GM23338 (cell line): ENCODE data around the gene DST. TPM values are rescaled to one million over a fixed set of nuclear protein-coding genes. Genes with fewer than 3 reads are reported as not detected.

Experiments used
- ATAC-seq: fragments of 200-7000 bp; cut with Tn5 transposase; 3 replicates; pipeline ENCODE4 v1.9.1; 2020
- DNase-seq: peaks from one replicate; pipeline ENCODE4 v3.0.0-alpha.2; 2015; ENCODE audit warnings: low spot score
- H2AFZ ChIP-seq: fragments of 200-600 bp; sonication (generic); 2 replicates; pipeline ENCODE4 v1.8.0; 2016; ENCODE audit warnings: antibody characterized with exemption, mild to moderate bottlenecking, moderate library complexity
- H3F3A ChIP-seq: fragments of 200-600 bp; sonication (generic); replicated peaks from 2 replicates; pipeline ENCODE4 v1.8.0; 2017; ENCODE audit warnings: antibody characterized with exemption, mixed run types, low read depth
- H3K27ac ChIP-seq: fragments of 200-600 bp; sonication (generic); 2 replicates; pipeline ENCODE4 v1.6.1; 2016; ENCODE audit warnings: low read depth
- H3K27me3 ChIP-seq: fragments of 200-600 bp; sonication (generic); 2 replicates; pipeline ENCODE4 v1.8.0; 2016; ENCODE audit warnings: mild to moderate bottlenecking, mixed run types, moderate library complexity; ENCODE audit not compliant: insufficient read depth
- H3K36me3 ChIP-seq: fragments of 200-600 bp; sonication (generic); 2 replicates; pipeline ENCODE4 v1.8.0; 2016; ENCODE audit warnings: mild to moderate bottlenecking; ENCODE audit not compliant: insufficient read depth
- H3K4me1 ChIP-seq: fragments of 200-600 bp; sonication (generic); 2 replicates; pipeline ENCODE4 v1.8.0; 2016; ENCODE audit warnings: mild to moderate bottlenecking, moderate library complexity; ENCODE audit not compliant: insufficient read depth
- H3K4me2 ChIP-seq: fragments of 200-600 bp; sonication (generic); 2 replicates; pipeline ENCODE4 v1.7.1; 2017; ENCODE audit warnings: mixed run types
- H3K4me3 ChIP-seq: fragments of 200-600 bp; sonication (generic); 2 replicates; pipeline ENCODE4 v1.6.1; 2016; ENCODE audit warnings: mixed run types
- H3K79me2 ChIP-seq: fragments of 200-600 bp; sonication (generic); replicated peaks from 2 replicates; pipeline ENCODE4 v1.8.0; 2017; ENCODE audit warnings: mild to moderate bottlenecking; ENCODE audit not compliant: insufficient read depth
- H3K9me2 ChIP-seq: fragments of 200-600 bp; sonication (generic); 2 replicates; pipeline ENCODE4 v1.8.0; 2017; ENCODE audit not compliant: insufficient read depth
- H4K20me1 ChIP-seq: fragments of 200-600 bp; sonication (generic); replicated peaks from 2 replicates; pipeline ENCODE4 v1.8.0; 2017; ENCODE audit warnings: mild to moderate bottlenecking; ENCODE audit not compliant: insufficient read depth
- H3K27ac Mint-ChIP-seq: 2 replicates; pipeline ENCODE4 v1.8.0; 2020; ENCODE audit warnings: inconsistent platforms, mild to moderate bottlenecking, moderate library complexity, mixed read lengths
- H3K27me3 Mint-ChIP-seq: 3 replicates; pipeline ENCODE4 v1.8.0; 2022; ENCODE audit warnings: low read depth, mild to moderate bottlenecking, moderate library complexity, mixed read lengths, inconsistent platforms; ENCODE audit not compliant: insufficient read depth, poor library complexity
- H3K36me3 Mint-ChIP-seq: 3 replicates; pipeline ENCODE4 v1.8.0; 2021; ENCODE audit warnings: low read depth, mild to moderate bottlenecking, inconsistent platforms, moderate library complexity, mixed read lengths
- H3K4me1 Mint-ChIP-seq: 3 replicates; pipeline ENCODE4 v1.8.0; 2020; ENCODE audit warnings: mild to moderate bottlenecking, inconsistent platforms, mixed read lengths
- H3K4me3 Mint-ChIP-seq: 3 replicates; pipeline ENCODE4 v1.8.0; 2021; ENCODE audit warnings: moderate library complexity, mild to moderate bottlenecking, inconsistent platforms, mixed read lengths
- H3K9me3 Mint-ChIP-seq: 3 replicates; pipeline ENCODE4 v1.8.0; 2020; ENCODE audit warnings: moderate library complexity, mild to moderate bottlenecking, inconsistent platforms, mixed read lengths
- CREB1 ChIP-seq: fragments of 250-450 bp; sonication (Bioruptor Pico); IDR thresholded peaks from 2 replicates; pipeline ENCODE4 v1.5.0; 2020; ENCODE audit warnings: low read depth, mild to moderate bottlenecking, moderate library complexity
- EZH2 ChIP-seq: fragments of 200-600 bp; sonication (generic); IDR thresholded peaks from one replicate; pipeline ENCODE4 v1.8.0; 2017; ENCODE audit warnings: antibody characterized with exemption, mild to moderate bottlenecking, low read depth; ENCODE audit not compliant: unreplicated experiment
- EZH2phosphoT487 ChIP-seq: fragments of 200-600 bp; sonication (generic); IDR thresholded peaks from one replicate; pipeline ENCODE4 v1.8.1; 2018; ENCODE audit warnings: antibody characterized with exemption; ENCODE audit not compliant: unreplicated experiment
- JUNB ChIP-seq: IDR thresholded peaks from one replicate; pipeline ENCODE4 v1.6.1; 2016; ENCODE audit warnings: antibody characterized with exemption; ENCODE audit not compliant: unreplicated experiment
- POLR2AphosphoS5 ChIP-seq: IDR thresholded peaks from 2 replicates; pipeline ENCODE4 v1.6.1; 2016; ENCODE audit warnings: antibody characterized with exemption, low read depth
- STAT1 ChIP-seq: IDR thresholded peaks from one replicate; pipeline ENCODE4 v1.6.1; 2016; ENCODE audit warnings: antibody characterized with exemption; ENCODE audit not compliant: unreplicated experiment
- ZNF114 ChIP-seq: fragments of 250-450 bp; sonication (Bioruptor Pico); IDR thresholded peaks from 2 replicates; pipeline ENCODE4 v1.5.0; 2020; ENCODE audit warnings: mild to moderate bottlenecking, moderate library complexity
- polyA plus RNA-seq: library from polyadenylated mRNA; unstranded; fragments of >200 nt; fragmentation: Nextera tagmentation; extraction: Ambion mirVana; gene quantifications from 2 replicates; pipeline ENCODE4 v1.2.1, GENCODE V29; 2016
- total RNA-seq: library from RNA; depleted of rRNA; stranded (reverse); fragments of >200 nt; shearing (Covaris generic); gene quantifications from 2 replicates; pipeline ENCODE4 v1.2.3, GENCODE V29; 2014
- TF ChIP-seq, protein P1 (sequence below): IDR thresholded peaks from one replicate; pipeline ENCODE4 v1.6.1; 2018; ENCODE audit warnings: antibody characterized with exemption; ENCODE audit not compliant: unreplicated experiment
- TF ChIP-seq, protein P2 (sequence below), 2 experiments: fragments of 200-600 bp in 1 of 2; sonication (generic) in 1 of 2; conservative IDR thresholded peaks; 2 replicates each; pipeline versions ENCODE4 v1.5.1 to v1.6.1; 2016 to 2017; ENCODE audit warnings: antibody characterized with exemption in 2 of 2, low read depth in 2 of 2, mild to moderate bottlenecking in 2 of 2, moderate library complexity in 1 of 2
- TF ChIP-seq, protein P3 (sequence below): IDR thresholded peaks from 2 replicates; pipeline ENCODE4 v1.6.1; 2016; ENCODE audit warnings: antibody characterized with exemption

The DST gene
- total and polyA plus RNA-seq, 2 experiments from 2014 or later: 88.7 to 188 TPM

DNA sequence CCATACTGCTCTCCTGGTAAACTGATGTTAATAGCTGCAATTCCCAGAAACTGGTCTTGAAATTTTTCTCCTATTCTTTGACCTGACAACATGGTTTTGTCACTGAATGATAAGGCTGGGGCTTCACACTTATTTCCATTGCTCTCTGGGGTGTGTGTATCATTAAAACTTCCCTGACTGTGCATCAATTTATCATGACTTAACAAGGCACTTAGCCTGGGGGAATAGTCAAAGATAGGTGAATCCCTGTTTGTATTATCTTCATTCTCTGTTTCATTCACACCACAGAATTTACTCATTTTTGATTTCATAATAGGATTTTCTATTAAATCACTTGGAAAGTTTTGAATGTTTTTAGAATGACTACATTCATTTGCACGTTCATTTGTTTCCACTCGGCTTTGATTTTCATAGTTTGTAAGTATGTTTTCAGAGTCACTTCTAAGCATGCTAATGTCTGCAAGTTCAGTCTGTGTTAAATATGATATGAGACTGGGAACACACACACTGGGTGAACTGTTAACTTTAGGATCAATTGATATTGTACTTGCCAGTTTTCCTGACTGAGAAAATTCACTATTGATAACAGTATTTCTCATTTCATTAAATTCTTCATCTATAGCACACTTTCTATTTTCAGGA lies 35.5 kb downstream of the DST start:
- DNase-seq (no peak), ATAC-seq (no peak)
- Histone ChIP-seq H3K4me2 (no peak overlapping the region), H2AFZ (no peak overlapping the region), H3K79me2 (no peaks in the 10 kb centered on the region), H3K4me1 (no peaks in the 10 kb centered on the region), H3K9me2 (0 out of 2 replicates have a peak, but pooled peaks cover 4% of the 10 kb centered on the region), H3K27me3 (no peaks in the 10 kb centered on the region), H3K27ac (no peak overlapping the region), H3K36me3 (peaks cover 21% of the 10 kb centered on the region; the same call in 1 of the 2 replicates), H3K4me3 (no peak overlapping the region), H4K20me1 (no peaks in the 10 kb centered on the region), H3F3A (no peaks in the 10 kb centered on the region)
- Mint-ChIP-seq H3K27ac (no peak overlapping the region), H3K4me3 (no peak overlapping the region), H3K36me3 (peaks cover 48% of the 10 kb centered on the region), H3K4me1 (no peaks in the 10 kb centered on the region), H3K9me3 (no peaks in the 10 kb centered on the region), H3K27me3 (no peaks in the 10 kb centered on the region)
- TF ChIP-seq POLR2AphosphoS5 (no peak), CREB1 (CRISPR knock-in tag) (no peak), JUNB (no peak), ZNF114 (CRISPR knock-in tag) (no peak), EZH2phosphoT487 (no peak), STAT1 (no peak)
- TF ChIP-seq, protein P1, sequence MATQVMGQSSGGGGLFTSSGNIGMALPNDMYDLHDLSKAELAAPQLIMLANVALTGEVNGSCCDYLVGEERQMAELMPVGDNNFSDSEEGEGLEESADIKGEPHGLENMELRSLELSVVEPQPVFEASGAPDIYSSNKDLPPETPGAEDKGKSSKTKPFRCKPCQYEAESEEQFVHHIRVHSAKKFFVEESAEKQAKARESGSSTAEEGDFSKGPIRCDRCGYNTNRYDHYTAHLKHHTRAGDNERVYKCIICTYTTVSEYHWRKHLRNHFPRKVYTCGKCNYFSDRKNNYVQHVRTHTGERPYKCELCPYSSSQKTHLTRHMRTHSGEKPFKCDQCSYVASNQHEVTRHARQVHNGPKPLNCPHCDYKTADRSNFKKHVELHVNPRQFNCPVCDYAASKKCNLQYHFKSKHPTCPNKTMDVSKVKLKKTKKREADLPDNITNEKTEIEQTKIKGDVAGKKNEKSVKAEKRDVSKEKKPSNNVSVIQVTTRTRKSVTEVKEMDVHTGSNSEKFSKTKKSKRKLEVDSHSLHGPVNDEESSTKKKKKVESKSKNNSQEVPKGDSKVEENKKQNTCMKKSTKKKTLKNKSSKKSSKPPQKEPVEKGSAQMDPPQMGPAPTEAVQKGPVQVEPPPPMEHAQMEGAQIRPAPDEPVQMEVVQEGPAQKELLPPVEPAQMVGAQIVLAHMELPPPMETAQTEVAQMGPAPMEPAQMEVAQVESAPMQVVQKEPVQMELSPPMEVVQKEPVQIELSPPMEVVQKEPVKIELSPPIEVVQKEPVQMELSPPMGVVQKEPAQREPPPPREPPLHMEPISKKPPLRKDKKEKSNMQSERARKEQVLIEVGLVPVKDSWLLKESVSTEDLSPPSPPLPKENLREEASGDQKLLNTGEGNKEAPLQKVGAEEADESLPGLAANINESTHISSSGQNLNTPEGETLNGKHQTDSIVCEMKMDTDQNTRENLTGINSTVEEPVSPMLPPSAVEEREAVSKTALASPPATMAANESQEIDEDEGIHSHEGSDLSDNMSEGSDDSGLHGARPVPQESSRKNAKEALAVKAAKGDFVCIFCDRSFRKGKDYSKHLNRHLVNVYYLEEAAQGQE: no peak
- TF ChIP-seq, protein P2, sequence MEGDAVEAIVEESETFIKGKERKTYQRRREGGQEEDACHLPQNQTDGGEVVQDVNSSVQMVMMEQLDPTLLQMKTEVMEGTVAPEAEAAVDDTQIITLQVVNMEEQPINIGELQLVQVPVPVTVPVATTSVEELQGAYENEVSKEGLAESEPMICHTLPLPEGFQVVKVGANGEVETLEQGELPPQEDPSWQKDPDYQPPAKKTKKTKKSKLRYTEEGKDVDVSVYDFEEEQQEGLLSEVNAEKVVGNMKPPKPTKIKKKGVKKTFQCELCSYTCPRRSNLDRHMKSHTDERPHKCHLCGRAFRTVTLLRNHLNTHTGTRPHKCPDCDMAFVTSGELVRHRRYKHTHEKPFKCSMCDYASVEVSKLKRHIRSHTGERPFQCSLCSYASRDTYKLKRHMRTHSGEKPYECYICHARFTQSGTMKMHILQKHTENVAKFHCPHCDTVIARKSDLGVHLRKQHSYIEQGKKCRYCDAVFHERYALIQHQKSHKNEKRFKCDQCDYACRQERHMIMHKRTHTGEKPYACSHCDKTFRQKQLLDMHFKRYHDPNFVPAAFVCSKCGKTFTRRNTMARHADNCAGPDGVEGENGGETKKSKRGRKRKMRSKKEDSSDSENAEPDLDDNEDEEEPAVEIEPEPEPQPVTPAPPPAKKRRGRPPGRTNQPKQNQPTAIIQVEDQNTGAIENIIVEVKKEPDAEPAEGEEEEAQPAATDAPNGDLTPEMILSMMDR (conservative IDR thresholded peaks at IDR 0.05; ENCODE audit: low read depth in 2 of 2): no peak

DNA sequence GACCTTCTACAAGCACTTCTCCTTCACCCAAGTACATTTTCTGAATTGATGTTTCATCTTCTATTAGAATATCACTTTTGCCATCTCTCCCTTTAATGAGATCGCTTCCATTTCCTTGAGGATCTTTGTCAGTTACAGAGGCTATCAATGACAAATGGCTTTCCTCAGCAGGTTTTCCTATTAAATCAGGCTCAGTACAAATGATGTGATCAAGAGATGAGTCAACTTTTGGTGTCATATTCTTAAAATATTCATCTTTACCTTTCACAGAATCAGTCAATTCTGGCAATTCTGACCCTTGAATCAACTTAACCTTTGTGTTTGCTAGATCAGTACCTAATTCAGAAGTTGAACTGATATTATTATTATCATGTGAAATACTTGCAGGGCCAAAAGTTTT lies 37.3 kb downstream of the DST start:
- Histone ChIP-seq H3K79me2 (no peaks in the 10 kb centered on the region), H3F3A (no peaks in the 10 kb centered on the region), H3K4me3 (no peak overlapping the region), H3K27ac (no peak overlapping the region), H2AFZ (no peak overlapping the region), H4K20me1 (no peaks in the 10 kb centered on the region), H3K9me2 (0 out of 2 replicates have a peak, but pooled peaks cover 4% of the 10 kb centered on the region), H3K27me3 (no peaks in the 10 kb centered on the region), H3K36me3 (peaks cover 37% of the 10 kb centered on the region; the same call in 1 of the 2 replicates), H3K4me2 (no peak overlapping the region), H3K4me1 (no peaks in the 10 kb centered on the region)
- DNase-seq (no peak), ATAC-seq (no peak)
- Mint-ChIP-seq H3K27ac (no peak overlapping the region), H3K9me3 (no peaks in the 10 kb centered on the region), H3K4me1 (no peaks in the 10 kb centered on the region), H3K4me3 (no peak overlapping the region), H3K36me3 (peaks cover 56% of the 10 kb centered on the region), H3K27me3 (no peaks in the 10 kb centered on the region)
- TF ChIP-seq, protein P3, sequence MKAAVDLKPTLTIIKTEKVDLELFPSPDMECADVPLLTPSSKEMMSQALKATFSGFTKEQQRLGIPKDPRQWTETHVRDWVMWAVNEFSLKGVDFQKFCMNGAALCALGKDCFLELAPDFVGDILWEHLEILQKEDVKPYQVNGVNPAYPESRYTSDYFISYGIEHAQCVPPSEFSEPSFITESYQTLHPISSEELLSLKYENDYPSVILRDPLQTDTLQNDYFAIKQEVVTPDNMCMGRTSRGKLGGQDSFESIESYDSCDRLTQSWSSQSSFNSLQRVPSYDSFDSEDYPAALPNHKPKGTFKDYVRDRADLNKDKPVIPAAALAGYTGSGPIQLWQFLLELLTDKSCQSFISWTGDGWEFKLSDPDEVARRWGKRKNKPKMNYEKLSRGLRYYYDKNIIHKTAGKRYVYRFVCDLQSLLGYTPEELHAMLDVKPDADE: no peak
- TF ChIP-seq EZH2: no peak
- TF ChIP-seq JUNB: no peak
